WTC11 (cell line): ENCODE results near the gene MAPK9. TPM values are rescaled to one million over a fixed set of nuclear protein-coding genes. Genes with fewer than 3 reads are reported as not detected.

Experiments used
- ATAC-seq: fragments of 200-7000 bp; cut with Tn5 transposase; 2 replicates; pipeline ENCODE4 v1.10.0; 2021; ENCODE audit warnings: mild to moderate bottlenecking, moderate library complexity
- CTCF ChIA-PET: fragments of 300-600 bp; sonication (Branson Sonifier 250); formaldehyde crosslinking; loops from one replicate; lab custom pipeline; 2021; ENCODE audit warnings: antibody characterized with exemption; lab: Charles Lee
- POLR2A ChIA-PET: fragments of 350-600 bp; sonication (Branson Sonifier 250); formaldehyde crosslinking; loops from one replicate; lab custom pipeline; 2021; ENCODE audit warnings: antibody characterized with exemption; lab: Charles Lee
- DNase-seq: peaks from one replicate; pipeline ENCODE4 v3.0.0; 2021; ENCODE audit warnings: low spot score
- H3K27ac Mint-ChIP-seq: 2 replicates; pipeline ENCODE4 v1.8.0; 2021; ENCODE audit warnings: mixed read lengths
- H3K27me3 Mint-ChIP-seq: 2 replicates; pipeline ENCODE4 v1.8.0; 2021; ENCODE audit warnings: low read depth, mild to moderate bottlenecking, moderate library complexity, mixed read lengths
- H3K36me3 Mint-ChIP-seq: 2 replicates; pipeline ENCODE4 v1.8.0; 2021; ENCODE audit warnings: mixed read lengths
- H3K4me1 Mint-ChIP-seq: 2 replicates; pipeline ENCODE4 v1.8.0; 2022; ENCODE audit warnings: mixed read lengths
- H3K4me3 Mint-ChIP-seq: 2 replicates; pipeline ENCODE4 v1.8.0; 2021; ENCODE audit warnings: mild to moderate bottlenecking, moderate library complexity, mixed read lengths
- H3K9me3 Mint-ChIP-seq: 2 replicates; pipeline ENCODE4 v1.8.0; 2021; ENCODE audit warnings: mixed read lengths
- AR ChIP-seq: fragments of 250-450 bp; sonication (Bioruptor Pico); IDR thresholded peaks from 2 replicates; pipeline ENCODE4 v1.9.0; 2021; ENCODE audit warnings: mild to moderate bottlenecking
- ATF6 ChIP-seq: sonication (generic); formaldehyde crosslinking; IDR thresholded peaks from 2 replicates; pipeline ENCODE4 v1.8.1; 2023; ENCODE audit warnings: mild to moderate bottlenecking, missing genetic modification reagents
- FOXJ3 ChIP-seq: sonication (generic); formaldehyde crosslinking; IDR thresholded peaks from 2 replicates; pipeline ENCODE4 v1.9.0; 2021; ENCODE audit warnings: missing genetic modification reagents, mild to moderate bottlenecking, borderline replicate concordance
- GABPB1 ChIP-seq: sonication (generic); formaldehyde crosslinking; IDR thresholded peaks from 2 replicates; pipeline ENCODE4 v1.8.1; 2023; ENCODE audit warnings: mild to moderate bottlenecking, missing genetic modification reagents
- HMGA2 ChIP-seq: fragments of 250-450 bp; sonication (Bioruptor Pico); IDR thresholded peaks from 2 replicates; pipeline ENCODE4 v1.4.0; 2021; ENCODE audit warnings: mild to moderate bottlenecking, moderate library complexity
- HMGXB4 ChIP-seq: sonication (generic); formaldehyde crosslinking; IDR thresholded peaks from 2 replicates; pipeline ENCODE4 v1.8.1; 2023; ENCODE audit warnings: mild to moderate bottlenecking, moderate library complexity, missing genetic modification reagents
- JUN ChIP-seq: sonication (generic); formaldehyde crosslinking; IDR thresholded peaks from 2 replicates; pipeline ENCODE4 v1.8.0; 2023; ENCODE audit warnings: mild to moderate bottlenecking, missing genetic modification reagents
- OVOL2 ChIP-seq: fragments of 250-450 bp; sonication (Bioruptor Pico); IDR thresholded peaks from 2 replicates; pipeline ENCODE4 v1.9.0; 2021; ENCODE audit warnings: mild to moderate bottlenecking, borderline replicate concordance
- TP53 ChIP-seq: sonication (generic); formaldehyde crosslinking; IDR thresholded peaks from 2 replicates; pipeline ENCODE4 v1.8.1; 2023; ENCODE audit warnings: mild to moderate bottlenecking, missing genetic modification reagents
- ZNF138 ChIP-seq: sonication (generic); formaldehyde crosslinking; conservative IDR thresholded peaks from 2 replicates; pipeline ENCODE4 v1.8.1; 2022; ENCODE audit warnings: mild to moderate bottlenecking, moderate library complexity, missing genetic modification reagents
- ZNF512 ChIP-seq: sonication (generic); formaldehyde crosslinking; IDR thresholded peaks from 2 replicates; pipeline ENCODE4 v1.8.1; 2022; ENCODE audit warnings: missing genetic modification reagents, borderline replicate concordance
- total RNA-seq: library from RNA; stranded (reverse); gene quantifications from 3 replicates; pipeline ENCODE4 v1.2.3, GENCODE V29; 2021
- TF ChIP-seq, protein P1 (sequence below): fragments of 250-450 bp; sonication (Bioruptor Pico); IDR thresholded peaks from 2 replicates; pipeline ENCODE4 v1.9.0; 2021; ENCODE audit warnings: moderate library complexity, mild to moderate bottlenecking, inconsistent platforms, borderline replicate concordance
- TF ChIP-seq, protein P2 (sequence below): sonication (generic); formaldehyde crosslinking; conservative IDR thresholded peaks from 2 replicates; pipeline ENCODE4 v1.8.1; 2023; ENCODE audit warnings: mild to moderate bottlenecking, low read depth, missing genetic modification reagents, moderate library complexity

Gene MAPK9
- total RNA-seq, 1 experiment from 2014 or later, result 42.9 TPM

GRCh38 chr5:180305481-180305880, 13.6 kb upstream of the MAPK9 start:
- DNase-seq (no peak), ATAC-seq (no peak)
- Mint-ChIP-seq H3K9me3 (no peaks in the 10 kb centered on the region), H3K4me3 (no peak overlapping the region), H3K27me3 (no peaks in the 10 kb centered on the region), H3K4me1 (peaks cover 7% of the 10 kb centered on the region), H3K36me3 (peaks cover 63% of the 10 kb centered on the region), H3K27ac (no peak overlapping the region; the same call in 1 of the 2 replicates)
- ChIA-PET CTCF (interaction anchor here (0.7 to 2.2 kb wide), 3 partner anchors 9 to 27 kb away, joined by 3 to 11 read pairs (median 7); no protein-coding TSS in a partner anchor), POLR2A (no interaction called here)
- TF ChIP-seq JUN (CRISPR knock-in tag), result no peak

DNA sequence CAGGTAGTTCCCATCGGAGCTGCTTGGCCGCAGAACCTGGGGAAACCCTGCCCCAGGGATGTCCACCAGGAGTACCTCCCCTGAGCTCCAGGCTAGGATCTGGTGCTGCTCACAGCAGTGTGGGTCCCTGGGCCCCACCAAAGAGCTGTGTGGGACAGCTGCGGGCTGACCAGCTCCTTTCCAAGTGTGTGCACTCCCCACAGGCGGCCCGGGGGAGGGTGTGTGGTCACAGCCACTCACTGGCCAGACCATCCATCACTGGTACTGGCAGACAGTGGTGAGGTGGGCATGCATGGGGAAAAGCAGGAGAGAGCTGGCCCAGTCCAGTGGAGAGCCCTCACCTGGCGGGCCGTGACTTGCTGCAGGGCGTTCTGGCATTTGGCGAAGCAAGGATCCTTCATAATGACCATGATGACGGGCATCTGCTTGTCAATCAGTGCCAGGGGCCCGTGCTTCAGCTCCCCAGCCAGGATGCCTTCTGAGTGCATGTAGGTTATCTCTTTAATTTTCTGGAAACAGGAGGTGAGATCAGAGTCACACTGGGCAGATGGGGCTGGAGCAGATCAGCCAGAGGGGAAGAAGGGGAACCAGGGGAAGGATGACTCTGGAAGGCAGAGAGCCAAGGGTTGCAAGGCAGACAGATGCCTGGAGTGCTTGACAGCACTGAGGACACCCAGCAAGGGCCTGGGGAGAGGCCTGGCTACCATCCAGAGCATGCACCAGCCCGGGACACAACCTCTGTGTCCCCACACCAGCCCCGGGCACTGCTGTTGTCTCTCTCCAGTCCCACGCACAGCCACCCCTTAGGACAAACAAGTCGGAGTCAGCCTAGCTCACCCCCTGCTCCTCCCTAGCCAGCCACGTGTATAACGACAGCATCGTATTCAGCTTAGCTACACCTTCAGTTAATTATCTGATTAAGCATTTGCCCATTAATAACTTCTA, 12.8 kb upstream of the MAPK9 start:
- H3K27ac Mint-ChIP-seq, result no peak overlapping the region; the same call in 1 of the 2 replicates
- POLR2A ChIA-PET, result no interaction called here
- no peaks in the 10 kb centered on the region for H3K27me3 Mint-ChIP-seq
- ATAC-seq (no peak), DNase-seq (no peak)
- H3K9me3 Mint-ChIP-seq, result no peaks in the 10 kb centered on the region
- H3K4me1 Mint-ChIP-seq, result peaks cover 7% of the 10 kb centered on the region
- no peak overlapping the region for H3K4me3 Mint-ChIP-seq
- H3K36me3 Mint-ChIP-seq, result peaks cover 65% of the 10 kb centered on the region
- CTCF ChIA-PET, result interaction anchor here (0.6 to 2.2 kb wide), 7 partner anchors 9 to 69 kb away, joined by 3 to 11 read pairs (median 7); no protein-coding TSS in a partner anchor
- TF ChIP-seq HMGXB4 (CRISPR knock-in tag) (no peak), HMGA2 (CRISPR knock-in tag) (no peak)

DNA sequence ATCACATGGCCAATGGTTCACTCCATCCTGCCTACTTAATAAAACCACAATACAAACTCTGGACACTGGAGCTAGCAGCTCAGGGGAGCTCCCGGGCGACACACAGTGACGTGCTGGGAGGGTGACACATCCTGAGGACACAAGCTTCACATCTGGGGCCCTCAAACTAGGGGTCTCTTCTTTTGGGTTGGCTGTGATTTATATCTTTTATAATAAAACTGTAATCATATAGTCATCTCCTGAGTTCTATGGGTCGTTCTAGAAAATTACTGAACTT, 12.1 kb upstream of the MAPK9 start:
- Mint-ChIP-seq H3K4me1 (peaks cover 7% of the 10 kb centered on the region), H3K27me3 (no peaks in the 10 kb centered on the region), H3K4me3 (no peak overlapping the region), H3K9me3 (no peaks in the 10 kb centered on the region), H3K27ac (no peak overlapping the region), H3K36me3 (peaks cover 65% of the 10 kb centered on the region)
- ChIA-PET CTCF (interaction anchor here (0.9 to 2.2 kb wide), 5 partner anchors 11 to 67 kb away, joined by 3 to 11 read pairs (median 7); no protein-coding TSS in a partner anchor), POLR2A (no interaction called here)
- ATAC-seq (no peak), DNase-seq (no peak)
- no peak for TF ChIP-seq GABPB1 (CRISPR knock-in tag)
- TF ChIP-seq, protein P1, sequence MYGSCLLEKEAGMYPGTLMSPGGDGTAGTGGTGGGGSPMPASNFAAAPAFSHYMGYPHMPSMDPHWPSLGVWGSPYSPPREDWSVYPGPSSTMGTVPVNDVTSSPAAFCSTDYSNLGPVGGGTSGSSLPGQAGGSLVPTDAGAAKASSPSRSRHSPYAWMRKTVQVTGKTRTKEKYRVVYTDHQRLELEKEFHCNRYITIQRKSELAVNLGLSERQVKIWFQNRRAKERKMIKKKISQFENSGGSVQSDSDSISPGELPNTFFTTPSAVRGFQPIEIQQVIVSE (CRISPR knock-in tag), result no peak
- no peak for TF ChIP-seq TP53 (CRISPR knock-in tag)
- TF ChIP-seq FOXJ3 (CRISPR knock-in tag), result no peak
- no peak for TF ChIP-seq OVOL2

- CTCF ChIA-PET, result interaction anchor here (0.6 to 2.2 kb wide), 5 partner anchors 10 to 137 kb away, joined by 3 to 11 read pairs (median 7); no protein-coding TSS in a partner anchor
- H3K4me3 Mint-ChIP-seq, result no peak overlapping the region
- no peaks in the 10 kb centered on the region for H3K9me3 Mint-ChIP-seq
- H3K27me3 Mint-ChIP-seq, result no peaks in the 10 kb centered on the region; the same call in 1 of the 2 replicates
- POLR2A ChIA-PET, result no interaction called here
- no peak for DNase-seq
- no peak overlapping the region for H3K27ac Mint-ChIP-seq
- no peak for ATAC-seq
- H3K36me3 Mint-ChIP-seq, result peaks cover 65% of the 10 kb centered on the region
- H3K4me1 Mint-ChIP-seq, result peaks cover 7% of the 10 kb centered on the region
- no peak for TF ChIP-seq AR (CRISPR knock-in tag)
- TF ChIP-seq, protein P2, sequence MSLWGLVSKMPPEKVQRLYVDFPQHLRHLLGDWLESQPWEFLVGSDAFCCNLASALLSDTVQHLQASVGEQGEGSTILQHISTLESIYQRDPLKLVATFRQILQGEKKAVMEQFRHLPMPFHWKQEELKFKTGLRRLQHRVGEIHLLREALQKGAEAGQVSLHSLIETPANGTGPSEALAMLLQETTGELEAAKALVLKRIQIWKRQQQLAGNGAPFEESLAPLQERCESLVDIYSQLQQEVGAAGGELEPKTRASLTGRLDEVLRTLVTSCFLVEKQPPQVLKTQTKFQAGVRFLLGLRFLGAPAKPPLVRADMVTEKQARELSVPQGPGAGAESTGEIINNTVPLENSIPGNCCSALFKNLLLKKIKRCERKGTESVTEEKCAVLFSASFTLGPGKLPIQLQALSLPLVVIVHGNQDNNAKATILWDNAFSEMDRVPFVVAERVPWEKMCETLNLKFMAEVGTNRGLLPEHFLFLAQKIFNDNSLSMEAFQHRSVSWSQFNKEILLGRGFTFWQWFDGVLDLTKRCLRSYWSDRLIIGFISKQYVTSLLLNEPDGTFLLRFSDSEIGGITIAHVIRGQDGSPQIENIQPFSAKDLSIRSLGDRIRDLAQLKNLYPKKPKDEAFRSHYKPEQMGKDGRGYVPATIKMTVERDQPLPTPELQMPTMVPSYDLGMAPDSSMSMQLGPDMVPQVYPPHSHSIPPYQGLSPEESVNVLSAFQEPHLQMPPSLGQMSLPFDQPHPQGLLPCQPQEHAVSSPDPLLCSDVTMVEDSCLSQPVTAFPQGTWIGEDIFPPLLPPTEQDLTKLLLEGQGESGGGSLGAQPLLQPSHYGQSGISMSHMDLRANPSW, result no peak
- TF ChIP-seq ZNF512 (CRISPR knock-in tag), result no peak
- TF ChIP-seq ATF6 (CRISPR knock-in tag), result no peak
- no peak for TF ChIP-seq ZNF138 (CRISPR knock-in tag)
Observed at GRCh38 chr5:180303226-180304015, 11.5 kb upstream of the MAPK9 start.
